GM21360 (cell line): Measurements from ENCODE around the gene BET1L.
"Not testable (repeated sequence)": the region's sequence is repeated elsewhere in the genome, so short reads cannot be mapped to it uniquely, and the experiment has no call there.

Experiments
- ATAC-seq: cut with Tn5 transposase; IDR thresholded peaks from one replicate; pipeline ENCODE4 v1.9.1; 2021; ENCODE audit warnings: mild to moderate bottlenecking, moderate library complexity; ENCODE audit not compliant: unreplicated experiment

Gene BET1L

DNA sequence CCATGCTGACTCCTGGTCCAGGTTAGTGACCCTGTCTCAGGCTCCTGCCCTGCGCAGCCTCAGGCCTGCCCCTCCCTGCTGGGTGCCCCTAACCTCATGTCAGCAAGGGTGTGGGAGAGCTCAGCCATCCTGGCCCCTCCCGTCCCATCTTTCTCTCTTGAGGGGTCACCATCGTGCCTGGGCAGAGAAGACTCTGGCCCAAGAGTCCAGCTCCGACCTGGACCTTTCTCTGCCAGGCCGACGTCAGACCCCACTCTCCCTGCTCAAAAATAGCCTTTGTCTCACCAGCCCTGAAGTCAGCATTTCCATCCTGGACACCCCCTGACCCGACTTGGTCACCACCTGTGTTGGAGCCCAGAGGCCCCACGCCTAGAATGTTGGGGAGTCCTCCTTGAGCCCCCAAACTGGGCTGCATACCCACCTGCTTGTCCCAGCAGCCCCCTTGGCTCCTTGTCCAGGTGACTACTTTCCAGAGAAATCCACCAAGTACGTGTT, 9.4 kb downstream of the BET1L start:
- no peak for ATAC-seq

DNA sequence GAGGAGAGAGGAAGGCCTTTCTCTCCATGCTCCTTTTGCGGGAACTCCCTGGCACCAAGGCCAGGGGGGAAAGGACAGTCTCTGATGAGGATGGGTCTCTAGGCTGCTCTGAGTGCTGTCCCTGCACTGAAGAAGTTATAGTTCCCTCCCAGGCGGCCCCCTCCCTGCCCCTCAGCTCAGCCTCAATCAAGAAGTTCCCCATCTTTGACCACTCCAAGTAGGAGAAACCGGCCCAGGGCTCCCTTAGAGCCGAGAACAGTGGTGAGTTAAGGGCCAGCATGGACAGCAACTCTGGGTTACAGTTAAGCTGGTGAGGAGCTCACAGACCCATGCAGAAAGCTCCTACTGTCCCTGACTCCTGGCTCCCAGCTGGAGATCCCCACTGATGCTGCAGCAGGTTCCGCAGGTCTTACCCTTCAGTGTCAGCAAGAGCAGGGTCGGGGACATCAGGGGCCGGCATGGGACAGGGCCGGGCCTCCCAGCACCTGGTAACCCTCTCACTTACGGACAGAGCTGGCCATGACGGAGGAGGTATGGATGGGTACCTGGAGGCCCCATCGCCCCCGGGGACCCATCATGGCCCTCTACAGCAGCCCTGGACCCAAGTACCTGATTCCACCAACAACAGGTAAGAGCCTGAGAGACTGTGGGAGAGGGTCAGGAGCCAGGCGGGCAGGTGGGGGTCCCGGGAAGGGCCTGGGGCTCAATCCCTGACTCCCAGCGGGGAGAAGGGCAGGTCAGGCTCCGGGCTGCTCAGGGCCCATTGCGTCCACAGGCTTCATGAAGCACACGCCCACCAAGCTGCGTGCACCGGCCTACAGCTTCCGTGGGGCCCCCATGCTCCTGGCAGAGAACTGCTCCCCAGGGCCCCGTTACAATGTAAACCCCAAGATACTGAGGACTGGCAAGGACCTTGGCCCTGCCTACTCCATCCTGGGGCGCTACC, 10.1 kb downstream of the BET1L start:
- no peak for ATAC-seq

DNA sequence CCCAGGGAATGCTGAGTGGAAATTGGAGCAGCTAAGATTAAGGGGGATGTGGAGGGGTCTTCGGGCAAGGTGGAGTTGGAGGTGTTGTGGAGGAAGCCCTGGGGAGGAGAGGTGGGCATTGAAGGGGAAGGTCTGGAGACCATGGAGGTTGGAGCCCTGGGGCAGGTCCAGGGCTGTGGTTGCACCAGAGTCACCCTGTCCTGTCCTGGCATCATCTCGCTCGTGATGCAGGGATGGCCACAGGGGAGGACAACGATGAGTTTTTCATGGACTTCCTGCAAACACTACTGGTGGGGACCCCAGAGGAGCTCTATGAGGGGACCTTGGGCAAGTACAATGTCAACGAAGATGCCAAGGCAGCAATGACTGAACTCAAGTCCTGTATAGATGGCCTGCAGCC, 13.7 kb downstream of the BET1L start:
- ATAC-seq, result not testable (repeated sequence)

DNA sequence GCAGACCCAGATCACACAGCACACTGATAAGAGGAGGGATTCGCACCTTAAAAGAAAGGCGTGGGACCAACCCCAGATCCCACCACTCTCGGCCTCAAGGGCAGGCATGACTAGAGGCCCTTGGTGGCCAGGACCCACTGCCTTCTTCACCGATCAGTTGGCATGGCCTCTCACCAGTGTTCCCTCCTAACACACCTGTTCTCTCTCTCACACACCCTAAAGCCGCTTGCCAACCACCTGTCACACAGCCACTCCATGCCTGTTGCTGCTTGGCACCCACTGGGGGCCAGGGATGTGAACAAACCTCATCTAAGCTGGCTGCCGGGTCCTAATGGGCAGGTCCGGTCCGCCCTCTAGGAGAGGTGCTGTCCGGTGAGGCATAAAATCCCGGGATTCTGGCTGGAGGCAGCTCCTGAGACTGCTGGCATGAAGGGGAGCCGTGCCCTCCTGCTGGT, 14.5 kb downstream of the BET1L start, which contains the start of gene SCGB1C1:
Gene SCGB1C1, plus strand, starts transcription at position 405 of the 455 bp plus-strand sequence. Its CDS starts 22 bp downstream, at position 427.
- ATAC-seq, result not testable (repeated sequence)

DNA sequence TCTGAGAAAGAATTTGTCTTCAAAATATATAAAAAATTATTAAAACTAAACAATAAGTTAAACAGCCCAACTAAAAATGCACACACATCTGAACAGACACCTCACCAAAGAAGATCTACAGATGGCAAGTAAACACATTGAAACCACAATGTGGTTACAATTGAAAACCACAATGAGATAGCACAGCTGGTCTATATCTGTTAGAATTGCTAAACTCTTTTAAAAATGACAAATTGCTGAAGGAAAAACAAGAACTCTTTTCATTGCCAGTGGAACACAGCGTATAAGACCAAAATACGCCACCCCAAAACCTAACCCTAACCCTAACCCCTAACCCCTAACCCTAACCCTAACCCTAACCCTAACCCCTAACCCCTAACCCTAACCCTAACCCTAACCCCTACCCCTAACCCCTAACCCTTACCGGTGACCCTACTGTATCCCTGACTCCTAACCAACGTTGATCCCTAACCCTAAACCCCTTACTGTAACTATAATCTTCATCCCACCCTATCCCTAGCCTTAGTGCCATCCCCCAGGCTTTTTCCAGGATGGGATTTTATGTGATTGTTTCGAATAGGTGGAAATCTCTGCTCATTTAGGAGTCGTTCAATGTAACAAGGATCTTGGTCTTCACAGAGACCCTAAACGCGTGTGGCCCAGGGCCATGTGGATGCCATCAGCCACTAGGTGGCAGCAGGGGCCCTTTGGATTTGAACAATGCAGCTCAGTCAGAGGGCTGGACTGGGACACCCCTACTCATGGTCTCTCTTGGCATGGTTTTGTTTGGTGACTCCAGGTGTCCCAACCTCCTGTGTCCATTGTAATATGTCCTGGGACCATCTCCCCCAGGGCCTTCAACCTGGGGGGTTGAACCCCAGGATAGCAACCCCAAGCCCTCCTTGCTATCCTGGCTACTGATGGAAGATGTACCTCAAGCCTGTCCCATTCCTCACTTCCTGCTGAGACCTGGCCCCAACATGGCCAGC, 15.4 kb downstream of the BET1L start:
- ATAC-seq, result not testable (repeated sequence)

DNA sequence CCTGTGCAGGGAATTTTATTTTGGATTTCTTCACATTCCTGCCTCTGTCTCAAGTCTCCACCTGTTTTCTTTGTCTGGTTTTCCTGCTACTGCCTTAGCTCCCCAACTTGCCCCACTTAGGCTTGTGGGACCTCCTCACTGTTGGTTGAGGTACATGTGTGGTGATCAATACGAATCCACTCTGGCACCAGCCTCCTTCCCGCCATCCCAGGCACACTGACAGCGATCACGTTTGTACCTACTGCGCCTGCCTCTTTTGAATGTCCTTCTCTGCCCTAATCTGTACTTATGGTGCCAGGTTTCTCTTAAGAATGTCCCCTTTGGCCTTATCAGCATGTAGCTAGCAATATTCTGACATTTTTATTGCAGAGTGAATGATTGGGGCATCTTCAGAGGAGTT, 16.7 kb downstream of the BET1L start:
- ATAC-seq, result not testable (repeated sequence)

DNA sequence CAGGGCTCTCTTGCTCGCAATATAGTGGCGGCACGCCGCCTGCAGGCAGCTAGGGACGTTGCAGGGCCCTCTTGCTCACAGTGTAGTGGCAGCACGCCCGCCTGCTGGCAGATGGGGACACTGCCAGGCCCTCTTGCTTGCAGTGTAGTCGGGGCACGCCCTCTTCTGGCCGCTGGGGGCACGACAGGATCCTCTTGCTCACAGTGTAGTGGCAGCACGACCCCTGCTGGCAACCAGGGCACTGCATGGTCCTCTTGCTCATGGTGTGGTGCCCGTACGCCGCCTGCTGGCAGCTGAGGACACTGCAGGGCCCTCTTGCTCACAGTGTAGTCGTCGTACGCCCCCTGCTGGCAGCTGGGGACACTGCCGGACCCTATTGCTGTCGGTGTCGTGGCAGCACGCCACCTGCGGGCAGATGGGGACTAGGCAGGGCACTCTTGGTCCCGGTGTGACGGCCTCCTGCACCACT, 17.3 kb downstream of the BET1L start:
- peak; percentile 79 for ATAC-seq

DNA sequence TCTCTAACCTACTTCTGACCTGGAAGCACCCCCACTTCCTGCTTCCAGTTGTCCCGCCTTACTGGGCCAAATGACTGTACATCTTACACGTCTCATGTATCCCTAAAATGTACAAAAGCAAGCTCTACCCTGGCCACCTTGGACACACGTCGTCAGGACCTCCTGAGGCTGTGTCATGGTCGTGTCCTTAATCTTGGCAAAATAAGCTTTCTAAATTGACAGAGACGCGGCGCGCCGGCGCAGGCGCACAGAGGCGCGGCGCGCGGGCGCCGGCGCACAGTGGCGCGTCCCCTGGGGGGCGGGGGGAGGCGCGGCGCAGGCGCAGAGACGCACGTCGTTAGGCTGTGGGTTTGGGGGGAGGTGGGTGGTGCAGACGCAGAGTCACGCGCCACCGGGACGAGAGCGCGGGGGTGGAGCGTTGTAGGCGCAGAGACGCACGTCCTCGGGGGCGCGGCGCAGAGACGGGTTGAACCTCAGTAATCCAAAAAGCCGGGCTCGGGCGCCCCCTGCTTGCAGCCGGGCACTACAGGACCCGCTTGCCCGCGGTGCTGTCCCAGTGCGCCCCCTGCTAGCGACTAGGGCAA, 17.9 kb downstream of the BET1L start:
- peak; percentile 16 for ATAC-seq

DNA sequence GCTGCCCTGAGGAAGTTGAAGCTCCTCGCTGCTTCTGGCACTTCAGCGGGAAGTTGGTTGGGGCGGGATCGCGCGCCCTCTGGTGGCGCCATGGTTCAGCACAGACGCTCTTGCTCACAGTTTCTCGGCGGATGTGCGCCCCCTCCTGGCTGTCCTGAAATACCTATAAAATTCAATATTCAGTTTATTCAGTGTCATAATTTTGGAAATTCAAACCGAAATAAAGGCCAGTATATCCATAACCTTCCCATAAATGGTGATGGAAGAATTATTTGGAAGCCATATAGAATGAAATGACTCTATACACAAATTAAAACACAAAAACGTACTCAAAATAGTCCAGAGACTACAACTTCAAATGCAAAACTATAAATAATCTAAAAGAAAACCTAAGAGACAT, 27.0 kb downstream of the BET1L start:
- ATAC-seq, result not testable (repeated sequence)
